ENCODE data around the gene ZFYVE9.

DNA sequence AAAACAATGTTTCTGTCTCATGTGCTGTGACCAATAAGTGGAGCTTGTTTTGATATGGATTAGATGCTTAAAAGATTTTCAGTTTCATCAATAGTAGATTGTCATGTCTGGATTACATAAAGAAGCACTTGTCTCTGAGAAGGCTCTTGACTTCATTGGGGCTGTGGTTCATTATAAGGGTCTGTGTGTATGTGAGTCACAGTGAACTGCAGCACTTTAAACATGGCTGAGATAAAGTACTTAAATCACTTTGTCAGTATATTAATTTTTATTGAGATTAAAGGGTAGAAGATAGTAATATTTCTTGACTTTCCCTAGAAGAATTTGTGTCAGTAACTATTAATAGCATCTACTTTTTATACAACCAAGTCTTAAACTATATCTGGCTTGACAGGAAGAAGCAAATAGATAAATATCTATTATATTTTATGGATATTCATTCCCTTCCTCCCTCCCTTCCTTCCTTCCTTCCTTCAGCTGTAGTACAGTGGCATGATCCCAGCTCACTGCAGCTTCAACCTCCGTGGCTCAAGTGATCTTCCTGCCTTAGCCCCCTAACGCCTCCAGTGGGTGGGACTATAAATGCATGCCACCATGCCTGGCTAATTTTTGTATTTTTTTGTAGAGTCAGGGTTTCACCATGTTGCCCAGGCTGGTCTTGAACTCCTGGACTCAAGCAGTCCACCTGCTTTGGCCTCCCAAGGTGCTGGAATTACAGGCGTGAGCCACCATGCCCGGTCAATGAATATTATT lies 48.8 kb downstream of the ZFYVE9 start:
- TF ChIP-seq POLR2AphosphoS5 (IDR thresholded peaks at IDR 0.05; ENCODE audit: borderline replicate concordance, low read depth, low read length) (no peak), EZH2 (IDR thresholded peaks at IDR 0.05) (no peak)
